Calu3 (cell line): Measurements from ENCODE around the gene SMURF1. TPM values are rescaled to one million over a fixed set of nuclear protein-coding genes. Genes with fewer than 3 reads are reported as not detected.
A peak's percentile ranks its signal among the peaks of the same experiment; 100 is the strongest.

Source experiments
- BruUV-seq: library from RNA; stranded (reverse); fragments of 400-500 nt; replicated peaks from 2 replicates; lab custom pipeline; 2021; lab: Mats Ljungman, UMichigan
- CTCF ChIA-PET: fragments of 300-600 bp; sonication (Branson Sonifier 250); formaldehyde crosslinking; loops from one replicate; lab custom pipeline; 2022; ENCODE audit warnings: antibody characterized with exemption; lab: Charles Lee
- DNase-seq: peaks from one replicate; pipeline ENCODE4 v3.0.0; 2022
- H3K27ac Mint-ChIP-seq: one replicate; pipeline ENCODE4 v1.8.0; 2022; ENCODE audit warnings: mixed read lengths; ENCODE audit not compliant: unreplicated experiment
- H3K27me3 Mint-ChIP-seq: one replicate; pipeline ENCODE4 v1.8.0; 2022; ENCODE audit warnings: mixed read lengths; ENCODE audit not compliant: unreplicated experiment
- H3K36me3 Mint-ChIP-seq: one replicate; pipeline ENCODE4 v1.8.0; 2022; ENCODE audit warnings: mild to moderate bottlenecking, moderate library complexity, mixed read lengths; ENCODE audit not compliant: insufficient read depth, unreplicated experiment
- H3K4me1 Mint-ChIP-seq: one replicate; pipeline ENCODE4 v1.8.0; 2022; ENCODE audit warnings: mild to moderate bottlenecking, low read depth, mixed read lengths; ENCODE audit not compliant: unreplicated experiment
- H3K4me3 Mint-ChIP-seq: one replicate; pipeline ENCODE4 v1.8.0; 2022; ENCODE audit warnings: mild to moderate bottlenecking, low read depth, moderate library complexity, mixed read lengths; ENCODE audit not compliant: unreplicated experiment
- H3K9me3 Mint-ChIP-seq: one replicate; pipeline ENCODE4 v1.8.0; 2022; ENCODE audit warnings: low read depth, mixed read lengths; ENCODE audit not compliant: unreplicated experiment
- intact Hi-C: fragments of 100-400 bp; cut with micrococcal nuclease; formaldehyde crosslinking; loops from one replicate; pipeline ENCODE4 v1.10.0; 2022; ENCODE audit not compliant: unreplicated experiment
- total RNA-seq: library from RNA; stranded (reverse); gene quantifications from 2 replicates; pipeline ENCODE4 v1.2.3, GENCODE V29; 2022
- TF ChIP-seq, protein P1 (sequence below): fragments of 200-600 bp; IDR thresholded peaks from one replicate; pipeline ENCODE4 v1.8.0; 2022; ENCODE audit warnings: antibody characterized with exemption; ENCODE audit not compliant: unreplicated experiment

SMURF1 gene
- total RNA-seq, 1 experiment from 2014 or later: 29.7 TPM

DNA sequence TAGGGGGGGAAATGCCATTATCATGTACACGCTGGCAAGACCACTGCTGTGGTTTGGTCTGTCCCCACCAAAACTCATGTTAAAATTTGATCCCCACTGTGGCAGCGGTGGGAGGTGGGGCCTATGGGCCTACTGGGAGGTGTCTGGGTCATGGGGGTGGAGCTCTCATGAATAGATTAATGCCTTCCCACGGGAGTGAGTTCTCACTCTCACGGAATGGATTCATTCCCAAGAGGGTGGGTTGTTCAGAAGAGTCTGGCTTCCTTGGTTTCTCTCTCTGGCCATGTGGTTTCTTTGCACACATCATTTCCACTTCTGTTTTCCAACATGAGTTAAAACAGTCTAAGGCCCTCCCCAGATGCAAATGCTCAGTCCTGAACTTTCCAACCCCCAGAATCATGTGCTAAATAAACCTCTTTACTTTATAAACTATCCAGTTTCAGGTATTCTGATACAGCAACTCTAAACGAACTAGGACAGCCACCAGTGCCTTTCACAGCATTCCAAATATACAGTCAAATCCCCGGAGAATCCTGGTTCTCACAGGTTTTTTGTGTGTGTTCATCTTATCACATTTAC is 44.3 kb downstream of the SMURF1 start:
- BruUV-seq: no TSS peak
- intact Hi-C loops: loop anchor here (5.0 to 10.0 kb wide), 3 partner anchors 33 to 215 kb away; no protein-coding TSS in a partner anchor

DNA sequence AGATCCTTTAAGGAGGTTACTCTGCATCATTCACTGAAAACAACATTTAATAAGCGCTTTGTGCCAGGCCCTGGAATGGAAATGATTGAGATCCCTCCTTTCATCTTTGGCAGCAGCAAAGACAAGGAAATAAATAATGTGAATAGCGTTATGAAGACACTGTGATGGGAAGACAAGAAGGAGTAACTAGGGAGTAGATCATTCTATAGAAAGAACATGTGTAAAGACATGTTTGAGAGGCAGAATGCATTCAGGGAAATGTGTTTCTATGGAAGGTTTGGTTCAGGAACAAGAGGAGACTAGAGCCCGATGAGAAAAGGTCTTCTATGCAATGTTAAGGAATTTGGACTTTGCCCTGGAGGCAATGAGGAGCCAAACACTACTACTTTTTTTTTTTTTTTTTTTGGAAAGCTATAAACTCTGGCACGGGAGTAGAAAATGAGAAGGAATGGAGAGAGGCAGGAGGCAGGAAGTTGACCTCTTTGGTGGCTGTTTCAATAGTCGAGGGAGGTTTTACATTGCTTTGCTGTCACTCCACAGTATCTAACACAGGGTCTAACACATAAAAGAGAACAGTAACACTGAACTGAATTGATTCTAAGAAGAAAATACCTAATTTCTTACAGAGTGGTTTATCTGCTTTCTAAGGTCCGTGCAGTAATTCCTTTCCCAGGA is 44.9 kb downstream of the SMURF1 start:
- Mint-ChIP-seq H3K27me3 (no peaks in the 10 kb centered on the region), H3K4me1 (peaks cover 24% of the 10 kb centered on the region), H3K27ac (peak overlapping the region; percentile 2), H3K9me3 (no peaks in the 10 kb centered on the region), H3K4me3 (peak overlapping the region; percentile 11), H3K36me3 (peaks cover 4% of the 10 kb centered on the region)
- BruUV-seq: no TSS peak
- TF ChIP-seq, protein P1, sequence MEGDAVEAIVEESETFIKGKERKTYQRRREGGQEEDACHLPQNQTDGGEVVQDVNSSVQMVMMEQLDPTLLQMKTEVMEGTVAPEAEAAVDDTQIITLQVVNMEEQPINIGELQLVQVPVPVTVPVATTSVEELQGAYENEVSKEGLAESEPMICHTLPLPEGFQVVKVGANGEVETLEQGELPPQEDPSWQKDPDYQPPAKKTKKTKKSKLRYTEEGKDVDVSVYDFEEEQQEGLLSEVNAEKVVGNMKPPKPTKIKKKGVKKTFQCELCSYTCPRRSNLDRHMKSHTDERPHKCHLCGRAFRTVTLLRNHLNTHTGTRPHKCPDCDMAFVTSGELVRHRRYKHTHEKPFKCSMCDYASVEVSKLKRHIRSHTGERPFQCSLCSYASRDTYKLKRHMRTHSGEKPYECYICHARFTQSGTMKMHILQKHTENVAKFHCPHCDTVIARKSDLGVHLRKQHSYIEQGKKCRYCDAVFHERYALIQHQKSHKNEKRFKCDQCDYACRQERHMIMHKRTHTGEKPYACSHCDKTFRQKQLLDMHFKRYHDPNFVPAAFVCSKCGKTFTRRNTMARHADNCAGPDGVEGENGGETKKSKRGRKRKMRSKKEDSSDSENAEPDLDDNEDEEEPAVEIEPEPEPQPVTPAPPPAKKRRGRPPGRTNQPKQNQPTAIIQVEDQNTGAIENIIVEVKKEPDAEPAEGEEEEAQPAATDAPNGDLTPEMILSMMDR: no peak
- intact Hi-C loops: loop anchor here (5.0 kb wide), 2 partner anchors 33 to 47 kb away; no protein-coding TSS in a partner anchor
- peak; percentile 21 for DNase-seq
- CTCF ChIA-PET: interaction anchor here (0.6 to 1.0 kb wide), 4 partner anchors 10 to 43 kb away, joined by 3 to 5 read pairs (median 4); no protein-coding TSS in a partner anchor

More for the DNA sequence above, 44.3 kb downstream of the SMURF1 start:
- peak overlapping the region; percentile 2 for H3K27ac Mint-ChIP-seq
- CTCF ChIA-PET: interaction anchor here (0.6 to 1.0 kb wide), 3 partner anchors 10 to 44 kb away, joined by 3 to 5 read pairs (median 4); no protein-coding TSS in a partner anchor
- H3K4me3 Mint-ChIP-seq: peak overlapping the region; percentile 11
- peaks cover 31% of the 10 kb centered on the region for H3K4me1 Mint-ChIP-seq
- no peaks in the 10 kb centered on the region for H3K9me3 Mint-ChIP-seq
- H3K36me3 Mint-ChIP-seq: peaks cover 4% of the 10 kb centered on the region
- DNase-seq: no peak
- H3K27me3 Mint-ChIP-seq: no peaks in the 10 kb centered on the region
- TF ChIP-seq, protein P1: no peak

DNA sequence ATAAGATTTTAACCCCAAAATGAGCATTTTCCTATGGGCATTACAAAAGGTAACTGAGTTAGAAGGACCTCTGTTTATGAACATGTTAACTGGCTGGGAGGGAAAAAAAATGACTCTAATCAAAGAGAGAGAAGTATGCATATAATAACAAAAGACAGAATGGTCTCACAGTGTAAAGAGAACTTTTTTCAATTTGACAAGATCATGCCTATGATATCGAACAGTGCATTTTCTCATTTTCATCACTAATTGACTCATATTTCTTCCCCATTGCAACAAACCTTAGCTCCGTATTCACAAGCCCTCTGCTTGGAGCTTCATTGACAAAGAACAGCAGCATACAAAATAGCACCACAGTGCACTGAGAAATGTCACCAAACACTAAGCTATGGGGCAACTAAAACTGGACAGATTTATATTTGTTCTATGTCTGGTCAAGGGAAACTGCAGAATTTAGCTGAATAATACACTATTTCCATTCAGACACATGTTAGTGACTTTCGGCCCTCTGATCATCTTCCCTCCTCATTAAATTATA is 45.6 kb downstream of the SMURF1 start:
- peak overlapping the region; percentile 11 for H3K4me3 Mint-ChIP-seq
- CTCF ChIA-PET: interaction anchor here (0.8 to 1.0 kb wide), 2 partner anchors 11 to 35 kb away, joined by 3 read pairs; no protein-coding TSS in a partner anchor
- no peak for DNase-seq
- BruUV-seq: no TSS peak
- H3K27me3 Mint-ChIP-seq: no peaks in the 10 kb centered on the region
- peak overlapping the region; percentile 2 for H3K27ac Mint-ChIP-seq
- intact Hi-C loops: loop anchor here (5.0 kb wide), 2 partner anchors 34 to 46 kb away; no protein-coding TSS in a partner anchor
- peaks cover 23% of the 10 kb centered on the region for H3K4me1 Mint-ChIP-seq
- H3K9me3 Mint-ChIP-seq: no peaks in the 10 kb centered on the region
- peaks cover 4% of the 10 kb centered on the region for H3K36me3 Mint-ChIP-seq
- TF ChIP-seq, protein P1: no peak

DNA sequence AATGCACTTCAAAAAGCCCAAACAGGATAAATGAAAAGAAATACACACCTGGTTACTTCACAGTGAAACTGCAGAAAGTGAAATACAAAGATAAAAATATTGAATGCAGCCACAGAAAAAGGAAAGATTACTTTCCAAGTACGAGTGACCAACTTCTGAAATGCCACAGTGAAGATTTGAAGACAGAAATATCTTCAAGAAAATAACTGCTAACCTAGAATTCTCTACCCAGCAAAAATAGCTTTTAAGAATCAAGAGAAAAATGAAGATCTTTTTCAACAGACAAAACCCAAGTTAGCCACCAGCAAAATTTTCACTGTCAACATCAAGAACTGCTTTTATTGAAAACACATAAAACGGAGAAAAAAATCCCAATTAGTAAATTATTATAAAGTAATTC is 46.2 kb downstream of the SMURF1 start:
- intact Hi-C loops: loop anchor here (5.0 kb wide), 2 partner anchors 35 to 45 kb away; no protein-coding TSS in a partner anchor
- BruUV-seq: no TSS peak
- Mint-ChIP-seq H3K4me3 (no peak overlapping the region), H3K9me3 (no peaks in the 10 kb centered on the region), H3K27ac (no peak overlapping the region), H3K36me3 (peaks cover 4% of the 10 kb centered on the region), H3K4me1 (peaks cover 29% of the 10 kb centered on the region), H3K27me3 (no peaks in the 10 kb centered on the region)
- TF ChIP-seq, protein P1: no peak
- DNase-seq: no peak
- CTCF ChIA-PET: no interaction called here
